ENCODE measurements around the gene WEE1.

Gene WEE1

GRCh38 chr11:9625162-9625561 lies 51.7 kb downstream of the WEE1 start:
- no peak for DNase-seq

GRCh38 chr11:9625728-9626127 lies 52.3 kb downstream of the WEE1 start:
- DNase-seq: no peak

- DNase-seq: no peak
These were observed 53.3 kb downstream of the WEE1 start for GRCh38 chr11:9626496-9627394.

- no peak for DNase-seq
These were observed 55.6 kb downstream of the WEE1 start for GRCh38 chr11:9629064-9629463.

GRCh38 chr11:9633679-9634078 lies 60.2 kb downstream of the WEE1 start:
- no peak for DNase-seq

- no peak for DNase-seq
These were observed 63.2 kb downstream of the WEE1 start for GRCh38 chr11:9636691-9637090.

- no peak for DNase-seq
These were observed 65.6 kb downstream of the WEE1 start for GRCh38 chr11:9639099-9639498.
